GM12878 (cell line): ENCODE measurements around the gene IL36G. TPM values are rescaled to one million over a fixed set of nuclear protein-coding genes. Genes with fewer than 3 reads are reported as not detected.

ENCODE experiments used
- ATAC-seq: fragments of 200-7000 bp; cut with Tn5 transposase; 3 replicates; pipeline ENCODE4 v1.9.1; 2020; ENCODE audit warnings: mild to moderate bottlenecking, moderate library complexity
- BruUV-seq: library from RNA; stranded (reverse); fragments of 400-500 nt; replicated peaks from 2 replicates; lab custom pipeline; 2021; lab: Mats Ljungman, UMichigan
- CTCF ChIA-PET: fragments of 300-600 bp; sonication (Branson Sonifier 250); formaldehyde crosslinking; extraction: SDS; loops from one replicate; lab custom pipeline; 2021; ENCODE audit warnings: inconsistent platforms; lab: Yijun Ruan, JAX
- POLR2A ChIA-PET: fragments of 350-600 bp; formaldehyde crosslinking; extraction: SDS; loops from one replicate; lab custom pipeline; 2021; ENCODE audit warnings: inconsistent platforms; lab: Charles Lee
- RAD21 ChIA-PET: fragments of 300-600 bp; sonication (Branson Sonifier 250); formaldehyde crosslinking; loops from one replicate; lab custom pipeline; 2023; ENCODE audit warnings: antibody characterized with exemption; ENCODE audit not compliant: unreplicated experiment; lab: Charles Lee
- SMC1A ChIA-PET: fragments of 300-600 bp; sonication (Branson Sonifier 250); formaldehyde crosslinking; loops from one replicate; lab custom pipeline; 2023; ENCODE audit not compliant: unreplicated experiment, uncharacterized antibody; lab: Charles Lee
- DNase-seq: peaks from one replicate; pipeline ENCODE4 v3.0.0-alpha.2; 2011; ENCODE audit warnings: low read depth, low spot score
- FAIRE-seq: peaks from 3 replicates; lab custom pipeline; 2011; peaks lifted over from hg19 to GRCh38; lab: Jason Lieb, UNC
- H2AFZ ChIP-seq: 2 replicates; pipeline ENCODE4 v1.6.0; 2011; ENCODE audit warnings: low read depth, low read length, control low read depth; ENCODE audit not compliant: control insufficient read depth
- H3K27ac ChIP-seq: 2 replicates; pipeline ENCODE4 v1.5.1; 2011; ENCODE audit warnings: control low read depth; ENCODE audit not compliant: control insufficient read depth, insufficient read depth
- H3K27me3 ChIP-seq, 2 experiments: replicated peaks in 1 of 2; 2 replicates each; pipeline versions ENCODE4 v1.6.0 to v1.6.1; 2011; ENCODE audit warnings: low read length in 1 of 2; ENCODE audit not compliant: control insufficient read depth in 2 of 2, insufficient read depth in 2 of 2
- H3K36me3 ChIP-seq, 2 experiments: 2 replicates each; pipeline ENCODE4 v1.5.1; 2011; ENCODE audit warnings: low read length in 1 of 2; ENCODE audit not compliant: control insufficient read depth in 2 of 2, insufficient read depth in 2 of 2
- H3K4me1 ChIP-seq: 2 replicates; pipeline ENCODE4 v1.6.1; 2011; ENCODE audit warnings: mild to moderate bottlenecking, low read length, moderate library complexity, mixed read lengths; ENCODE audit not compliant: control insufficient read depth, insufficient read depth
- H3K4me2 ChIP-seq: 2 replicates; pipeline ENCODE4 v1.6.0; 2011; ENCODE audit warnings: control low read depth; ENCODE audit not compliant: control insufficient read depth, insufficient read depth
- H3K4me3 ChIP-seq: fragments of 200-600 bp; sonication (generic); 2 replicates; pipeline ENCODE4 v1.5.1; 2016
- H3K79me2 ChIP-seq: 2 replicates; pipeline ENCODE4 v1.6.0; 2011; ENCODE audit warnings: low read length; ENCODE audit not compliant: control insufficient read depth, insufficient read depth
- H3K9ac ChIP-seq: 2 replicates; pipeline ENCODE4 v1.8.0; 2011; ENCODE audit warnings: low read length, control low read depth, mixed read lengths; ENCODE audit not compliant: control insufficient read depth, insufficient read depth
- H3K9me3 ChIP-seq: replicated peaks from 3 replicates; pipeline ENCODE4 v1.5.1; 2011; ENCODE audit warnings: mild to moderate bottlenecking, low read length; ENCODE audit not compliant: control insufficient read depth, insufficient read depth
- H4K20me1 ChIP-seq: 2 replicates; pipeline ENCODE4 v1.6.0; 2011; ENCODE audit not compliant: control insufficient read depth, insufficient read depth
- GABPA ChIP-seq: IDR thresholded peaks from 2 replicates; pipeline ENCODE4 v1.6.1; 2014; ENCODE audit warnings: antibody characterized with exemption, low read depth, mild to moderate bottlenecking, inconsistent platforms
- GATAD2B ChIP-seq: fragments of 450-650 bp; conservative IDR thresholded peaks from 2 replicates; pipeline ENCODE4 v1.6.1; 2017; ENCODE audit warnings: low read depth, mild to moderate bottlenecking, moderate library complexity
- HCFC1 ChIP-seq: fragments of 150-350 bp; IDR thresholded peaks from 2 replicates; pipeline ENCODE4 v1.6.1; 2014; ENCODE audit warnings: low read length
- NBN ChIP-seq: fragments of 450-650 bp; IDR thresholded peaks from 2 replicates; pipeline ENCODE4 v1.6.1; 2016
- SMAD5 ChIP-seq: IDR thresholded peaks from 2 replicates; pipeline ENCODE4 v1.6.1; 2016; ENCODE audit warnings: antibody characterized with exemption, low read depth
- SMARCA5 ChIP-seq: fragments of 450-650 bp; IDR thresholded peaks from 2 replicates; pipeline ENCODE4 v1.6.1; 2017; ENCODE audit warnings: mild to moderate bottlenecking
- STAT3 ChIP-seq: IDR thresholded peaks from 2 replicates; pipeline ENCODE4 v1.6.1; 2011; ENCODE audit warnings: low read depth, low read length, improper control_type of control experiment
- TCF7 ChIP-seq: IDR thresholded peaks from 2 replicates; pipeline ENCODE4 v1.6.1; 2014; ENCODE audit warnings: antibody characterized with exemption, borderline replicate concordance
- YY1 ChIP-seq: IDR thresholded peaks from 2 replicates; pipeline ENCODE4 v1.6.1; 2011; ENCODE audit warnings: low read depth, mild to moderate bottlenecking, low read length
- ZSCAN29 ChIP-seq: fragments of 450-650 bp; IDR thresholded peaks from 2 replicates; pipeline ENCODE4 v1.6.1; 2017; ENCODE audit warnings: mild to moderate bottlenecking, moderate library complexity
- WGBS: methylation state at CpG from one replicate; pipeline ENCODE4 v1.1.6; 2016; ENCODE audit warnings: low lambda C conversion rate; ENCODE audit not compliant: insufficient replicate concordance, insufficient coverage; ENCODE audit errors: missing lambda C conversion rate; 5-methylcytosine and 5-hydroxymethylcytosine counted together
- in situ Hi-C: fragments of 300-500 bp; cut with MboI; formaldehyde crosslinking; loops from 9 replicates; pipeline ENCODE4 v1.14.3; 2018; ENCODE audit warnings: mixed read lengths
- intact Hi-C: fragments of 100-400 bp; cut with micrococcal nuclease; formaldehyde crosslinking; loops from one replicate; pipeline ENCODE4 v1.14.2; 2022; ENCODE audit not compliant: unreplicated experiment
- polyA plus RNA-seq, 11 experiments: library from polyadenylated mRNA; depleted of rRNA in 4 of 11; unstranded in 6 of 11; stranded (reverse) in 5 of 11; fragments of >200 nt; fragmentation: Nextera tagmentation in 4 of 11; fragmentation: Illumina TruSeq in 1 of 11; extraction: Ambion mirVana in 4 of 11; extraction: Trizol in 1 of 11; gene quantifications; 1 replicate in 1 of 11; 2 replicates in 10 of 11; pipeline versions ENCODE4 v1.2.1 to v1.2.3, GENCODE V29; 2011 to 2016; ENCODE audit warnings: inconsistent platforms in 2 of 11, missing spikeins in 2 of 11, low read depth in 1 of 11
- total RNA-seq, 4 experiments: library from RNA; depleted of rRNA in 3 of 4; stranded (reverse); fragments of >200 nt in 3 of 4; fragmentation: Illumina TruSeq in 1 of 4; extraction: Trizol in 1 of 4; gene quantifications; 2 replicates each; pipeline versions ENCODE4 v1.2.1 to v1.2.3, GENCODE V29; 2013 to 2021
- TF ChIP-seq, protein P1 (sequence below): fragments of 450-650 bp; IDR thresholded peaks from 2 replicates; pipeline ENCODE4 v1.6.1; 2017; ENCODE audit warnings: mild to moderate bottlenecking
- TF ChIP-seq, protein P2 (sequence below): fragments of 450-650 bp; formaldehyde crosslinking; IDR thresholded peaks from 2 replicates; pipeline ENCODE4 v1.4.0; 2022; ENCODE audit warnings: mild to moderate bottlenecking, moderate library complexity

IL36G gene
- total and polyA plus RNA-seq, 10 of the 15 experiments (the other 5 are each of a cell fraction or from before 2014, with no cell fraction given) = 0.10 TPM; not detected in 9

- ChIA-PET SMC1A (interaction anchor here (1.2 to 4.8 kb wide), 2 partner anchors 190 to 213 kb away, joined by 3 to 109 read pairs; no protein-coding TSS in a partner anchor), CTCF (interaction anchor here (1.1 to 7.1 kb wide), 3 partner anchors 38 to 191 kb away, joined by 5 to 390 read pairs (median 5); no protein-coding TSS in a partner anchor), POLR2A (no interaction called here), RAD21 (interaction anchor here (4.8 kb wide), 1 partner anchor 187 kb away, joined by 227 read pairs; no protein-coding TSS in a partner anchor)
- Histone ChIP-seq H3K4me1 (no peaks in the 10 kb centered on the region), H3K9me3 (no peaks in the 10 kb centered on the region), H4K20me1 (no peaks in the 10 kb centered on the region), H3K4me3 (no peak overlapping the region), H3K4me2 (no peak overlapping the region), H3K27me3 (0 out of 4 replicates have a peak, but pooled peaks cover 0 to 2% of the 10 kb centered on the region in 2 experiments), H3K27ac (no peak overlapping the region), H3K9ac (no peak overlapping the region), H3K79me2 (no peaks in the 10 kb centered on the region), H2AFZ (no peak overlapping the region), H3K36me3 (no peaks in the 10 kb centered on the region)
- ATAC-seq (no peak), FAIRE-seq (no peak), DNase-seq (no peak)
- TF ChIP-seq TCF7 (no peak), SMARCA5 (no peak), NBN (no peak)
- in situ Hi-C loops (loop anchor here (5.0 kb wide), 1 partner anchor 187 kb away; no protein-coding TSS in a partner anchor), intact Hi-C loops (no loop called here)
- 43% methylated on average over 5 of the region's 5 CpGs for WGBS
- BruUV-seq = no TSS peak
These were observed 38.9 kb upstream of the IL36G start for GRCh38 chr2:112938904-112939303.

DNA sequence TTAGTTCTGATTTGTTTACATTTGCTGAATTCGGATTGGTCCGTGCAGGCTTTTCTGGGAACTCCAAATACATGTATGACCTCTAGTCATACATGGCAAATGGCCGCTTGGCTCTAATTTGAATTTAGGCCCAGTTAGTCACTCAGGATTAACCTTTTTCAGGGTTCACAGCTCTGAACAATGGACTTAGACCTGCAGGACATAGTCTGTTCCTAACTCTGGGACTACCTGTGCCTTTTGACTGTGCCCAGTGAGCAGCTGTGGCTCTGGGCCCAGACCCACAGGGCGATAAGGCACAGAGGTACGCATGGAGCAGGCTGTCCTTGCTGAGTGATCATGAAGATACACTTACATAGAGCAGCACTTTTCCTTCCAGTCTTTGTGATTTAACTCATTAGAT, 38.4 kb upstream of the IL36G start:
- no peak overlapping the region for H3K27ac ChIP-seq
- H3K79me2 ChIP-seq = no peaks in the 10 kb centered on the region
- POLR2A ChIA-PET = no interaction called here
- ATAC-seq = no peak
- H3K36me3 ChIP-seq = no peaks in the 10 kb centered on the region
- WGBS = 36% methylated on average over 5 of the region's 5 CpGs
- no peaks in the 10 kb centered on the region for H3K9me3 ChIP-seq
- in situ Hi-C loops (loop anchor here (5.0 kb wide), 1 partner anchor 187 kb away; no protein-coding TSS in a partner anchor), intact Hi-C loops (no loop called here)
- no peaks in the 10 kb centered on the region for H4K20me1 ChIP-seq
- DNase-seq = no peak
- H3K27me3 ChIP-seq = 0 out of 4 replicates have a peak, but pooled peaks cover 0 to 2% of the 10 kb centered on the region in 2 experiments
- no peak overlapping the region for H3K4me3 ChIP-seq
- RAD21 ChIA-PET = interaction anchor here (1.3 to 4.8 kb wide), 4 partner anchors 54 to 339 kb away, joined by 3 to 227 read pairs (median 64); no protein-coding TSS in a partner anchor
- H2AFZ ChIP-seq = no peak overlapping the region
- BruUV-seq = no TSS peak
- CTCF ChIA-PET = interaction anchor here (1.4 to 7.1 kb wide), 6 partner anchors 24 to 210 kb away, joined by 5 to 390 read pairs (median 64); no protein-coding TSS in a partner anchor
- FAIRE-seq = no peak
- no peak overlapping the region for H3K9ac ChIP-seq
- no peak overlapping the region for H3K4me2 ChIP-seq
- H3K4me1 ChIP-seq = no peaks in the 10 kb centered on the region
- SMC1A ChIA-PET = interaction anchor here (1.0 to 4.8 kb wide), 4 partner anchors 15 to 190 kb away, joined by 3 to 109 read pairs (median 3); no protein-coding TSS in a partner anchor
- TF ChIP-seq, protein P1, sequence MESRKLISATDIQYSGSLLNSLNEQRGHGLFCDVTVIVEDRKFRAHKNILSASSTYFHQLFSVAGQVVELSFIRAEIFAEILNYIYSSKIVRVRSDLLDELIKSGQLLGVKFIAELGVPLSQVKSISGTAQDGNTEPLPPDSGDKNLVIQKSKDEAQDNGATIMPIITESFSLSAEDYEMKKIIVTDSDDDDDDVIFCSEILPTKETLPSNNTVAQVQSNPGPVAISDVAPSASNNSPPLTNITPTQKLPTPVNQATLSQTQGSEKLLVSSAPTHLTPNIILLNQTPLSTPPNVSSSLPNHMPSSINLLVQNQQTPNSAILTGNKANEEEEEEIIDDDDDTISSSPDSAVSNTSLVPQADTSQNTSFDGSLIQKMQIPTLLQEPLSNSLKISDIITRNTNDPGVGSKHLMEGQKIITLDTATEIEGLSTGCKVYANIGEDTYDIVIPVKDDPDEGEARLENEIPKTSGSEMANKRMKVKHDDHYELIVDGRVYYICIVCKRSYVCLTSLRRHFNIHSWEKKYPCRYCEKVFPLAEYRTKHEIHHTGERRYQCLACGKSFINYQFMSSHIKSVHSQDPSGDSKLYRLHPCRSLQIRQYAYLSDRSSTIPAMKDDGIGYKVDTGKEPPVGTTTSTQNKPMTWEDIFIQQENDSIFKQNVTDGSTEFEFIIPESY = no peak
- TF ChIP-seq SMAD5 = no peak
- TF ChIP-seq YY1 = no peak
- no peak for TF ChIP-seq GATAD2B
- TF ChIP-seq HCFC1 = no peak
- TF ChIP-seq, protein P2, sequence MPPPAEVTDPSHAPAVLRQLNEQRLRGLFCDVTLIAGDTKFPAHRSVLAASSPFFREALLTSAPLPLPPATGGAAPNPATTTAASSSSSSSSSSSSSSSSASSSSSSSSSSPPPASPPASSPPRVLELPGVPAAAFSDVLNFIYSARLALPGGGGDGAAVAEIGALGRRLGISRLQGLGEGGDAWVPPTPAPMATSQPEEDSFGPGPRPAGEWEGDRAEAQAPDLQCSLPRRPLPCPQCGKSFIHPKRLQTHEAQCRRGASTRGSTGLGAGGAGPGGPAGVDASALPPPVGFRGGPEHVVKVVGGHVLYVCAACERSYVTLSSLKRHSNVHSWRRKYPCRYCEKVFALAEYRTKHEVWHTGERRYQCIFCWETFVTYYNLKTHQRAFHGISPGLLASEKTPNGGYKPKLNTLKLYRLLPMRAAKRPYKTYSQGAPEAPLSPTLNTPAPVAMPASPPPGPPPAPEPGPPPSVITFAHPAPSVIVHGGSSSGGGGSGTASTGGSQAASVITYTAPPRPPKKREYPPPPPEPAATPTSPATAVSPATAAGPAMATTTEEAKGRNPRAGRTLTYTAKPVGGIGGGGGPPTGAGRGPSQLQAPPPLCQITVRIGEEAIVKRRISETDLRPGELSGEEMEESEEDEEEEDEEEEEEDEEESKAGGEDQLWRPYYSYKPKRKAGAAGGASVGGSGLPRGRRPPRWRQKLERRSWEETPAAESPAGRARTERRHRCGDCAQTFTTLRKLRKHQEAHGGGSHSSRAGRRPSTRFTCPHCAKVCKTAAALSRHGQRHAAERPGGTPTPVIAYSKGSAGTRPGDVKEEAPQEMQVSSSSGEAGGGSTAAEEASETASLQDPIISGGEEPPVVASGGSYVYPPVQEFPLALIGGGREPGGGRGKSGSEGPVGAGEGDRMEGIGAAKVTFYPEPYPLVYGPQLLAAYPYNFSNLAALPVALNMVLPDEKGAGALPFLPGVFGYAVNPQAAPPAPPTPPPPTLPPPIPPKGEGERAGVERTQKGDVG (CRISPR knock-in tag) = no peak
- TF ChIP-seq ZSCAN29 = no peak
- no peak for TF ChIP-seq STAT3
- TF ChIP-seq GABPA = no peak
